Uterus (tissue), 4 donors: ENCODE results near the gene DGKI. TPM values are rescaled to one million over a fixed set of nuclear protein-coding genes. Genes with fewer than 3 reads are reported as not detected.

Source experiments
- DNase-seq, 2 donors: peaks; one replicate each; pipeline ENCODE4 v3.0.0-alpha.2; 2019 to 2020
- H3K27ac ChIP-seq, 2 donors: fragments of 200-600 bp; sonication (generic); 1 replicate in 1 of 2; 2 replicates in 1 of 2; pipeline ENCODE4 v1.5.1; 2016 to 2018
- H3K27me3 ChIP-seq, 2 donors: fragments of 200-600 bp; sonication (generic); one replicate each; pipeline ENCODE4 v1.5.1; 2018 to 2019; ENCODE audit warnings: control low read depth in 1 of 2
- H3K36me3 ChIP-seq, 2 donors: fragments of 200-600 bp; sonication (generic); one replicate each; pipeline ENCODE4 v1.5.1; 2019; ENCODE audit warnings: control low read depth in 1 of 2
- H3K4me1 ChIP-seq, 2 donors: fragments of 200-600 bp; sonication (generic); one replicate each; pipeline ENCODE4 v1.5.1; 2018 to 2019; ENCODE audit warnings: control low read depth in 1 of 2
- H3K4me3 ChIP-seq, 2 donors: fragments of 200-600 bp; sonication (generic); 1 replicate in 1 of 2; 2 replicates in 1 of 2; pipeline ENCODE4 v1.5.1; 2018 to 2019; ENCODE audit warnings: mild to moderate bottlenecking in 1 of 2
- H3K9me3 ChIP-seq, 2 donors: fragments of 200-600 bp; sonication (generic); one replicate each; pipeline ENCODE4 v1.5.1; 2019; ENCODE audit warnings: control low read depth in 1 of 2
- POLR2A ChIP-seq, 2 donors: fragments of 450-650 bp; IDR thresholded peaks; one replicate each; pipeline ENCODE4 v1.6.1; 2016; ENCODE audit warnings: antibody characterized with exemption in 2 of 2, mild to moderate bottlenecking in 1 of 2, moderate library complexity in 1 of 2
- intact Hi-C: fragments of 100-400 bp; cut with DNase I; formaldehyde crosslinking; loops from one replicate; pipeline ENCODE4 v1.15.1; 2023; ENCODE audit warnings: low total_unique reads
- total RNA-seq, 4 donors: library from RNA; depleted of rRNA in 3 of 4; stranded (reverse); fragments of >200 nt in 3 of 4; gene quantifications; one replicate each; pipeline versions ENCODE4 v1.1.0 to v1.2.4, GENCODE V29; 2014 to 2023
- TF ChIP-seq, protein P1 (sequence below), 4 experiments: fragments of 200-600 bp in 2 of 4; fragments of 450-650 bp in 2 of 4; sonication (generic) in 2 of 4; IDR thresholded peaks; one replicate each; pipeline ENCODE4 v1.5.1; 2016 to 2019; ENCODE audit warnings: antibody characterized with exemption in 4 of 4, mild to moderate bottlenecking in 2 of 4, moderate library complexity in 1 of 4
- donor health status: DM: yes; HTN: yes; CAD: no.

Gene DGKI
- total RNA-seq, 4 donors from 2014 or later, result 1.0 to 8.5 (median 4.1) TPM

- Histone ChIP-seq H3K27me3 (no peaks in the 10 kb centered on the region), H3K9me3 (no peaks in the 10 kb centered on the region), H3K36me3 (no peaks in the 10 kb centered on the region), H3K4me1 (peaks cover 0 to 13% of the 10 kb centered on the region in 2 donors), H3K4me3 (no peak overlapping the region), H3K27ac (peak overlapping the region; percentile 79 to 82)
- intact Hi-C loops, result no loop called here
- peak; percentile 85 to 89 for DNase-seq
- TF ChIP-seq, protein P1, sequence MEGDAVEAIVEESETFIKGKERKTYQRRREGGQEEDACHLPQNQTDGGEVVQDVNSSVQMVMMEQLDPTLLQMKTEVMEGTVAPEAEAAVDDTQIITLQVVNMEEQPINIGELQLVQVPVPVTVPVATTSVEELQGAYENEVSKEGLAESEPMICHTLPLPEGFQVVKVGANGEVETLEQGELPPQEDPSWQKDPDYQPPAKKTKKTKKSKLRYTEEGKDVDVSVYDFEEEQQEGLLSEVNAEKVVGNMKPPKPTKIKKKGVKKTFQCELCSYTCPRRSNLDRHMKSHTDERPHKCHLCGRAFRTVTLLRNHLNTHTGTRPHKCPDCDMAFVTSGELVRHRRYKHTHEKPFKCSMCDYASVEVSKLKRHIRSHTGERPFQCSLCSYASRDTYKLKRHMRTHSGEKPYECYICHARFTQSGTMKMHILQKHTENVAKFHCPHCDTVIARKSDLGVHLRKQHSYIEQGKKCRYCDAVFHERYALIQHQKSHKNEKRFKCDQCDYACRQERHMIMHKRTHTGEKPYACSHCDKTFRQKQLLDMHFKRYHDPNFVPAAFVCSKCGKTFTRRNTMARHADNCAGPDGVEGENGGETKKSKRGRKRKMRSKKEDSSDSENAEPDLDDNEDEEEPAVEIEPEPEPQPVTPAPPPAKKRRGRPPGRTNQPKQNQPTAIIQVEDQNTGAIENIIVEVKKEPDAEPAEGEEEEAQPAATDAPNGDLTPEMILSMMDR (IDR thresholded peaks at IDR 0.05), result no peak
- no peak for TF ChIP-seq POLR2A (IDR thresholded peaks at IDR 0.05)
These were observed 31.7 kb upstream of the DGKI start for GRCh38 chr7:137878333-137878961.

DNA sequence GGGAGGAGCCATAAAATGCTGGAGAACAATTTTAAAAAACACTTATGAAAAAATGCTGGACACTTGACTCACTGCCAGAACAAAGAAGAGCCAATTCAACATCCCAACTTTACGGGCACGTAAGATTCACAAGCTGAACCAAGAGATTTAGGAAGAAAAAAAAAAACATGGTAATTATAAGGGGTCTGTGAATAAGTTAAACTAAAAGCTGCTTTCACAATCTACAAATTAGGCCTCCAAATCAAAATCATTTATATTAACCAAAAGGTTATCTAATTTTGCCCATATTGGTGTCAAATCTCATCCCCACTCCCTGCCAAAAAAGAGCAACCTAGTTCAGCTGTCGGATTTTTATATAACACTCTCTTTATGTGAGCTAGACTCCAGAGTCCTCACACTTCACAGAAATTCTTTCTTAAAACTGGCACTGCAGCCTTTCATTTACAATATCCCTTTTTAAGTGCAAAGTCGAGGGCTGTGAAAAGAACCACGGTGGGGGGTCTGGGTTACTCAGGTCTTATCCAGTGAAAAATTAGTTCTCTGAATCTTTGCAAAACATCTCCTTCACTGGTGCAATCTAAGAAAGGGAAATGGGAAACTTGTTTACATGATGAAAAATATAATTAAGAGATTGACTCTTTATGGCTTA, 30.4 kb upstream of the DGKI start:
- peaks cover 0 to 13% of the 10 kb centered on the region in 2 donors for H3K4me1 ChIP-seq
- H3K27ac ChIP-seq, result peak overlapping the region; percentile 79 to 82
- DNase-seq, result no peak

DNA sequence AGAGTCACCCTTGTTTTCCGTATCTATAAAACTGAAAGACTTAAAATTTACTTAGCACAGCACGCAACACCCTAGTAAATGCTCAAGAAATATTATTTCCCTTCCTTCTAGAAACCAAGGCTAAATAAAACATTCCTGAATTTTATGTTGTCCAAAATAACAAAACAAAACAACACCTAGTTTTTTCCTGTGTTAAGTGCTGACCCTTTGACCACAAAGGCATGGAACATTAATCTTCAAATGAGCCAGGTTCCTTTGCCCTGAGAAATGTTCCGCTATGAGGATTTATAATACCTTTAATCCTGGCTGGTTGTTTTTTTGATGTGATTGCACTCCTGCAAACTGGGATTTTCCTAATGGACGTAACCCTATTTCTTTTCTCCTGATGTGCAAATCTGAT, 29.0 kb upstream of the DGKI start:
- Histone ChIP-seq H3K36me3 (no peaks in the 10 kb centered on the region), H3K9me3 (no peaks in the 10 kb centered on the region), H3K4me3 (no peak overlapping the region), H3K27me3 (no peaks in the 10 kb centered on the region), H3K4me1 (peaks cover 0 to 13% of the 10 kb centered on the region in 2 donors), H3K27ac (peak overlapping the region in 1 of 2 donors; percentile 53)
- TF ChIP-seq, protein P1 (IDR thresholded peaks at IDR 0.05), result no peak
- no peak for TF ChIP-seq POLR2A (IDR thresholded peaks at IDR 0.05)
- DNase-seq, result no peak
- intact Hi-C loops, result no loop called here

More for the DNA sequence above, 30.4 kb upstream of the DGKI start:
- Histone ChIP-seq H3K36me3 (no peaks in the 10 kb centered on the region), H3K27me3 (no peaks in the 10 kb centered on the region), H3K9me3 (no peaks in the 10 kb centered on the region), H3K4me3 (no peak overlapping the region)
- intact Hi-C loops, result no loop called here
- TF ChIP-seq, protein P1 (IDR thresholded peaks at IDR 0.05), result no peak
- no peak for TF ChIP-seq POLR2A (IDR thresholded peaks at IDR 0.05)

DNA sequence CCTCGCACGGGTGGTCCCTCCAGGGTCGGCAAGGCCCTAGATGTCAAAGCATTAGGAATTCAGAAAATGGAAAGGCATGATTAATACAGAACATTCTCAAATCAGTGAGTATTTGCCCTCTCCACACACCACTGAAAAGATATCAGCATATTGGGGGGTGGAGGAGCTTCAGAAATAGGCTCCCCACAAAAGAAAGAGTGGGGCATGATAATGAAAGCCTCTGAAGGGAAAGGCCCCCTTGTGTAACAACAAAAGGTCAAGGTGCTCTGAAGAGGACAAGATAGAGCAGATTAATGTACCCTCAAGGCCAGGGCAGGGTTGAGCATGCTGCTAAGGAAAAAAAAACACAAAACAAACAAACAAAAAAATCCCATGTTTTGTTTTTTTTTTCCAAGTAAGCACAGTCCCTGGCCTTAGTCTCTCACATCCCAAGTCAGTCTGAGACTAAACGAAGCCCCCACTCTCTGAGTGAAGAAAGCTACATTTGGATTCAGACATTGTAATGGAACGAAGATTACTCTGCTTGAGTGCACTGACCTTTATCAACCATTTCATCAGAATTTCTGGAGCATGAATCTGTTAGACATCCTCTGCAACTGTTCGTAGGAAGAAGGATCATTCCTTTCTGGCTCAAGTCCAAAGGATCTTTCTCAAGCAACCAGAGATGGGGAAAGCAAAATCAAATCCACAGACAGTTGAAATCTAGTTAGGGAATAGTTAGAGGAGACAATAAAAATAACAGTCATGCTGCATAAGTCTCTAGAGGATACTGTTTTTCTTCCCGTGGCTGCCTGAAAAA, 27.4 kb upstream of the DGKI start:
- intact Hi-C loops, result no loop called here
- Histone ChIP-seq H3K27ac (peak overlapping the region; percentile 51 to 53), H3K4me3 (no peak overlapping the region), H3K9me3 (no peaks in the 10 kb centered on the region), H3K4me1 (peaks cover 0 to 9% of the 10 kb centered on the region in 2 donors), H3K27me3 (no peaks in the 10 kb centered on the region), H3K36me3 (no peaks in the 10 kb centered on the region)
- DNase-seq, result no peak
- TF ChIP-seq, protein P1 (IDR thresholded peaks at IDR 0.05), result no peak
- TF ChIP-seq POLR2A (IDR thresholded peaks at IDR 0.05), result no peak

- peak overlapping the region; percentile 51 to 53 for H3K27ac ChIP-seq
- H3K27me3 ChIP-seq, result no peaks in the 10 kb centered on the region
- intact Hi-C loops, result no loop called here
- no peak for DNase-seq
- no peak overlapping the region for H3K4me3 ChIP-seq
- H3K4me1 ChIP-seq, result peaks cover 0 to 6% of the 10 kb centered on the region in 2 donors
- TF ChIP-seq, protein P1 (IDR thresholded peaks at IDR 0.05), result no peak
- TF ChIP-seq POLR2A (IDR thresholded peaks at IDR 0.05), result no peak
- H3K9me3 ChIP-seq, result no peaks in the 10 kb centered on the region
- H3K36me3 ChIP-seq, result no peaks in the 10 kb centered on the region
These were observed 26.8 kb upstream of the DGKI start for GRCh38 chr7:137873524-137873923.
